ENCODE data around the gene EPHB1. TPM values are rescaled to one million over a fixed set of nuclear protein-coding genes. Genes with fewer than 3 reads are reported as not detected.

The EPHB1 gene
- total RNA-seq, 1 donor from 2014 or later = 3.8 TPM

DNA sequence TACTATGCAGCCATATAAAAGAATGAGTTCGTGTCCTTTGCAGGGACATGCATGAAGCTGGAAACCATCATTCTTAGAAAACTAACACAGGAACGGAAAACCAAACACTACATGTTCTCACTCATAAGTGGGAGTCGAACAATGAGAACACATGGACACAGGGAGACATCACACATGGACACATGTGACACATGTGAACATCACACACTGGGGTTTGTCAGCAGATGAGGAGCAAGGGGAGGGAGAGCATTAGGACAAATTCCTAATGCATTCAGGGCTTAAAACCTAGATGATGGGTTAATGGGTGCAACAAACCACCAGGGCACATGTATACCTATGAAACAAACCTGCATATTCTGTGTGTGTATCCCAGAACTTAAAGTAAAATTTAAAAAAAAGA is 408.0 kb downstream of the EPHB1 start:
- no peak for ATAC-seq (ENCODE audit: low read depth)
- Mint-ChIP-seq H3K36me3 (ENCODE audit: low read depth) (no peaks in the 10 kb centered on the region), H3K4me3 (no peak overlapping the region), H3K9me3 (peaks cover 2% of the 10 kb centered on the region), H3K27me3 (no peaks in the 10 kb centered on the region), H3K4me1 (no peaks in the 10 kb centered on the region), H3K27ac (no peak overlapping the region)
- ChIA-PET POLR2A (no interaction called here), CTCF (no interaction called here)
- intact Hi-C loops (cut with micrococcal nuclease) = no loop called here
- DNase-seq = no peak
- TF ChIP-seq, protein P1, sequence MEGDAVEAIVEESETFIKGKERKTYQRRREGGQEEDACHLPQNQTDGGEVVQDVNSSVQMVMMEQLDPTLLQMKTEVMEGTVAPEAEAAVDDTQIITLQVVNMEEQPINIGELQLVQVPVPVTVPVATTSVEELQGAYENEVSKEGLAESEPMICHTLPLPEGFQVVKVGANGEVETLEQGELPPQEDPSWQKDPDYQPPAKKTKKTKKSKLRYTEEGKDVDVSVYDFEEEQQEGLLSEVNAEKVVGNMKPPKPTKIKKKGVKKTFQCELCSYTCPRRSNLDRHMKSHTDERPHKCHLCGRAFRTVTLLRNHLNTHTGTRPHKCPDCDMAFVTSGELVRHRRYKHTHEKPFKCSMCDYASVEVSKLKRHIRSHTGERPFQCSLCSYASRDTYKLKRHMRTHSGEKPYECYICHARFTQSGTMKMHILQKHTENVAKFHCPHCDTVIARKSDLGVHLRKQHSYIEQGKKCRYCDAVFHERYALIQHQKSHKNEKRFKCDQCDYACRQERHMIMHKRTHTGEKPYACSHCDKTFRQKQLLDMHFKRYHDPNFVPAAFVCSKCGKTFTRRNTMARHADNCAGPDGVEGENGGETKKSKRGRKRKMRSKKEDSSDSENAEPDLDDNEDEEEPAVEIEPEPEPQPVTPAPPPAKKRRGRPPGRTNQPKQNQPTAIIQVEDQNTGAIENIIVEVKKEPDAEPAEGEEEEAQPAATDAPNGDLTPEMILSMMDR (IDR thresholded peaks at IDR 0.05) = no peak

- no peak overlapping the region for H3K27ac Mint-ChIP-seq
- ChIA-PET CTCF (no interaction called here), POLR2A (no interaction called here)
- DNase-seq = no peak
- no peaks in the 10 kb centered on the region for H3K9me3 Mint-ChIP-seq
- H3K36me3 Mint-ChIP-seq (ENCODE audit: low read depth) = no peaks in the 10 kb centered on the region
- H3K27me3 Mint-ChIP-seq = no peaks in the 10 kb centered on the region
- no peak for ATAC-seq (ENCODE audit: low read depth)
- H3K4me1 Mint-ChIP-seq = no peaks in the 10 kb centered on the region
- intact Hi-C loops (cut with micrococcal nuclease) = no loop called here
- TF ChIP-seq, protein P1 (IDR thresholded peaks at IDR 0.05) = no peak
- H3K4me3 Mint-ChIP-seq = no peak overlapping the region
Measured at GRCh38 chr3:135213213-135213612, 418.2 kb downstream of the EPHB1 start.

DNA sequence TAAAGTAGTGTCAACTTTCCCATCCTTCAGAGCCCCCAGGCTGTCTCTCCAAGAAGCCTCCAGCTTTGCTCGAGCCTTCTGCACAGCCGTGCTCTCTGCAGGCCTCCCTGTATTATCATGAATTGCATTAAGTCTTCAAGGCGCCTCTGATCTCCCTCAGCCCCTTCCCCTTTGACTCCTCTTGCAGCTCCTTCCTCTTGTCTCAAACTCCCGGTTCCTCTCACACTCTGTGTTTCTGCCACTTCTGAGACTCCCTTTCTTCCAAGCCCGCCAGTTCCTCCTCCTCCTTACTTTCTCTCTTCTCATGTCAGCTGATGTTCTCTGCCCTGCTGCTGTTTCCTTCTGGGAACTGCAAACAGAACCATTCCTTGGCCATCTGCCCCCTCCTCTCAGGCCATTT is 418.8 kb downstream of the EPHB1 start:
- H3K4me1 Mint-ChIP-seq = no peaks in the 10 kb centered on the region
- peaks cover 2% of the 10 kb centered on the region for H3K9me3 Mint-ChIP-seq
- H3K27ac Mint-ChIP-seq = no peak overlapping the region
- TF ChIP-seq, protein P1 (IDR thresholded peaks at IDR 0.05) = no peak
- H3K4me3 Mint-ChIP-seq = no peak overlapping the region
- DNase-seq (no peak), ATAC-seq (ENCODE audit: low read depth) (no peak)
- intact Hi-C loops (cut with micrococcal nuclease) = no loop called here
- H3K36me3 Mint-ChIP-seq (ENCODE audit: low read depth) = no peaks in the 10 kb centered on the region
- POLR2A ChIA-PET = no interaction called here
- CTCF ChIA-PET = no interaction called here
- no peaks in the 10 kb centered on the region for H3K27me3 Mint-ChIP-seq

DNA sequence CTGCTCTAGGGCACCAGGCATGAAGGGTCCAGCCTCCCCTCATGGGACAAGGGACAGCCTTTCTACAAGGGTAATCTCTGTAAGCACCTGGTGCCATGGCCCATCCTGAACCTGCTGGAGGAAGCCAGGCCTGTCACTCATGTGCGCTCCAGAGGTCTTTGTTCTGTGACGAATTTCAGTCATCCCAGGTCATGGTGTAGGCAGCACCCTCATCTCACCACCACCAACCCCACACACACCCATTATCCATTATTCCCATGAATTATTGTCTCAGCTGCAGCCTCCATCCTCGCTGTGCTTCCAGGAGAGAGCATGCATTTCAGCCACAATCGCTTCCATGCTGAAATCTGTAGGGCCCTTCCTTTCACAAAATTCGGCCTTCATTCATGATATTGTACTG is 419.3 kb downstream of the EPHB1 start:
- Mint-ChIP-seq H3K4me3 (no peak overlapping the region), H3K9me3 (peaks cover 3% of the 10 kb centered on the region), H3K27ac (no peak overlapping the region), H3K36me3 (ENCODE audit: low read depth) (no peaks in the 10 kb centered on the region), H3K27me3 (no peaks in the 10 kb centered on the region), H3K4me1 (no peaks in the 10 kb centered on the region)
- ChIA-PET POLR2A (no interaction called here), CTCF (no interaction called here)
- ATAC-seq (ENCODE audit: low read depth) (no peak), DNase-seq (no peak)
- intact Hi-C loops (cut with micrococcal nuclease) = no loop called here
- TF ChIP-seq, protein P1 (IDR thresholded peaks at IDR 0.05) = no peak

DNA sequence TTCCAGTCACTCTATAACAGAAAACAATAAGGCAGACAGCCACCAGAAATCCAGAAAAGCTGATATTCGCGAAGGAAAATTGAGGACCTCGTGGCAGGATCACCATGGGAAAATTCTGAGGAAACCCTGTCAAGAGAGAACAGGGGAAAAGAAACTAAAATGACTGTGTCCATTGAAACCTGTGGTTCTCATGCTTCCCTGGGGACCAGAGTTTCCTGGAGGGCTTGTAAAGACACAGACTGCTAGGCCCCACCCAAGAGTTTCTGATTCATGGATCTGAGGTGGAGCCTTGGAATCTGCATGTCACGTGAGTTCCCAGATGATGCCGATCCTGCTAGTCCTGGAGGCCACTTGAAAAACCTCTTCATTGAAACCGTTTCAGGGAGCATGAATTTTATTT is 420.5 kb downstream of the EPHB1 start:
- Mint-ChIP-seq H3K9me3 (peaks cover 3% of the 10 kb centered on the region), H3K4me1 (no peaks in the 10 kb centered on the region), H3K27me3 (no peaks in the 10 kb centered on the region), H3K4me3 (no peak overlapping the region), H3K36me3 (ENCODE audit: low read depth) (no peaks in the 10 kb centered on the region), H3K27ac (no peak overlapping the region)
- intact Hi-C loops (cut with micrococcal nuclease) = no loop called here
- CTCF ChIA-PET = interaction anchor here (0.6 kb wide), 1 partner anchor 828 kb away, joined by 3 read pairs; no protein-coding TSS in a partner anchor
- DNase-seq = no peak
- POLR2A ChIA-PET = no interaction called here
- TF ChIP-seq, protein P1 (IDR thresholded peaks at IDR 0.05) = no peak
- ATAC-seq (ENCODE audit: low read depth) = no peak
